Measurements from ENCODE around the gene DDIT4.
"Not testable (repeated sequence)": the region's sequence is repeated elsewhere in the genome, so short reads cannot be mapped to it uniquely, and the experiment has no call there.

- not testable (repeated sequence) for TF ChIP-seq CTCF, POLR2A, EP300 (IDR thresholded peaks at IDR 0.05)
Observed at GRCh38 chr10:72279587-72279986, 5.9 kb downstream of the DDIT4 start.
